ENCODE data around the gene OPHN1. TPM values are rescaled to one million over a fixed set of nuclear protein-coding genes. Genes with fewer than 3 reads are reported as not detected.

Gene OPHN1
- total RNA-seq, 4 donors from 2014 or later = 2.8 to 8.7 (median 6.6) TPM

- Histone ChIP-seq H3K36me3 (no peaks in the 10 kb centered on the region), H3K9me3 (no peaks in the 10 kb centered on the region), H3K27ac (no peak overlapping the region), H3K27me3 (no peaks in the 10 kb centered on the region), H3K4me1 (no peaks in the 10 kb centered on the region), H3K4me3 (no peak overlapping the region)
- in situ Hi-C loops (cut with MboI; ENCODE audit: low pct_ligation_motif_present in 1 of 4, low pct_unique_long_range_greater_than_20kb in 1 of 4, low sequenced_read_pairs in 3 of 4) (no loop called here), intact Hi-C loops (cut with DNase I; ENCODE audit: low total_unique reads) (no loop called here)
- 69% methylated on average over 1 of the region's 1 CpG; no CpG with 5 or more reads in 1 of the 2 donors for WGBS, 2 donors (ENCODE audit: low coverage in 1 of 2)
- DNase-seq = no peak
- no peak for TF ChIP-seq POLR2AphosphoS5 (IDR thresholded peaks at IDR 0.05)
These were observed 389.4 kb downstream of the OPHN1 start for GRCh38 chrX:68043713-68044438.

GRCh38 chrX:68041110-68041509 is 392.2 kb downstream of the OPHN1 start:
- Histone ChIP-seq H3K4me3 (no peak overlapping the region), H3K27ac (no peak overlapping the region), H3K36me3 (no peaks in the 10 kb centered on the region), H3K9me3 (no peaks in the 10 kb centered on the region), H3K27me3 (no peaks in the 10 kb centered on the region), H3K4me1 (no peaks in the 10 kb centered on the region)
- intact Hi-C loops (cut with DNase I; ENCODE audit: low total_unique reads) = no loop called here
- DNase-seq = no peak
- WGBS, 2 donors (ENCODE audit: low coverage in 1 of 2) = 62 to 63% methylated on average over 1 of the region's 1 CpG
- in situ Hi-C loops (cut with MboI; ENCODE audit: low pct_ligation_motif_present in 1 of 4, low pct_unique_long_range_greater_than_20kb in 1 of 4, low sequenced_read_pairs in 3 of 4) = no loop called here
- TF ChIP-seq POLR2AphosphoS5 (IDR thresholded peaks at IDR 0.05) (no peak), CTCF (IDR thresholded peaks at IDR 0.05) (no peak), POLR2A (IDR thresholded peaks at IDR 0.05) (no peak), EP300 (IDR thresholded peaks at IDR 0.05; ENCODE audit: low read depth) (no peak)

GRCh38 chrX:68018248-68019203 is 414.8 kb downstream of the OPHN1 start:
- Histone ChIP-seq H3K4me3 (no peak overlapping the region), H3K27me3 (no peaks in the 10 kb centered on the region), H3K36me3 (no peaks in the 10 kb centered on the region), H3K9me3 (no peaks in the 10 kb centered on the region), H3K27ac (no peak overlapping the region), H3K4me1 (no peaks in the 10 kb centered on the region)
- TF ChIP-seq CTCF (IDR thresholded peaks at IDR 0.05) = peak in 2 of 5 experiments; percentile 10 to 15
- no peak for TF ChIP-seq POLR2AphosphoS5 (IDR thresholded peaks at IDR 0.05)
- 59% methylated on average over 9 of the region's 9 CpGs; no CpG with 5 or more reads in 1 of the 2 donors for WGBS, 2 donors (ENCODE audit: low coverage in 1 of 2)
- intact Hi-C loops (cut with DNase I; ENCODE audit: low total_unique reads) = no loop called here
- in situ Hi-C loops (cut with MboI; ENCODE audit: low pct_ligation_motif_present in 1 of 4, low pct_unique_long_range_greater_than_20kb in 1 of 4, low sequenced_read_pairs in 3 of 4) = no loop called here
- no peak for DNase-seq

- no peak for DNase-seq
- no peak overlapping the region for H3K27ac ChIP-seq
- no peaks in the 10 kb centered on the region for H3K36me3 ChIP-seq
- H3K9me3 ChIP-seq = no peaks in the 10 kb centered on the region
- no peaks in the 10 kb centered on the region for H3K27me3 ChIP-seq
- no peaks in the 10 kb centered on the region for H3K4me1 ChIP-seq
- H3K4me3 ChIP-seq = no peak overlapping the region
- in situ Hi-C loops (cut with MboI; ENCODE audit: low pct_ligation_motif_present in 1 of 4, low pct_unique_long_range_greater_than_20kb in 1 of 4, low sequenced_read_pairs in 3 of 4) = no loop called here
- intact Hi-C loops (cut with DNase I; ENCODE audit: low total_unique reads) = no loop called here
- TF ChIP-seq EP300 (IDR thresholded peaks at IDR 0.05; ENCODE audit: low read depth) (no peak), POLR2A (IDR thresholded peaks at IDR 0.05) (no peak), CTCF (IDR thresholded peaks at IDR 0.05) (no peak), POLR2AphosphoS5 (IDR thresholded peaks at IDR 0.05) (no peak)
These were observed 434.8 kb downstream of the OPHN1 start for GRCh38 chrX:67998540-67998939.

Small RNA genes lying within 50 kb of the gene (small RNA-seq; reads per million reads assigned to genes)
- gene RF00019 = 0 reads per million in 4 donors
- 0 reads per million in 4 donors for gene RNU6-1225P

Other genes with a start within 250 kb of the OPHN1 start
- gene YIPF6, start 65.6 kb upstream of the OPHN1 start, total RNA-seq = 10 to 100 TPM; 10.8 to 33.0 (median 21.0) TPM
- 10 to 100 TPM in 1 of 4 donors, 1 to 10 TPM in 2, under 1 TPM in 1; 0.60 to 11.6 (median 3.2) TPM for gene STARD8, start 214.2 kb upstream of the OPHN1 start, total RNA-seq